ENCODE results near the gene NT5DC2.

GRCh38 chr3:52535411-52536111, 1.9 kb upstream of the NT5DC2 start:
- TF ChIP-seq CTCF (conservative IDR thresholded peaks at IDR 0.05 in 1 of 2, IDR thresholded peaks at IDR 0.05 in 1 of 2; ENCODE audit: low read depth in 1 of 2, low read length in 2 of 2): no peak
- no peak for TF ChIP-seq EZH2 (IDR thresholded peaks at IDR 0.05; ENCODE audit: low read length, missing control alignments)

All from fibroblast of lung (primary cell).